A673 (cell line): Measurements from ENCODE around the gene RNF13.

Source experiments
- CTCF ChIP-seq: fragments of 300-800, 200-600 bp; sonication (generic); conservative IDR thresholded peaks from 2 replicates; pipeline ENCODE4 v1.5.1; 2017; ENCODE audit warnings: low read depth, mild to moderate bottlenecking, antibody characterized with exemption, low read length, moderate library complexity, mixed read lengths
- EZH2 ChIP-seq: fragments of 200-600 bp; sonication (generic); IDR thresholded peaks from 2 replicates; pipeline ENCODE4 v1.6.1; 2017; ENCODE audit warnings: borderline replicate concordance, low read depth, mild to moderate bottlenecking, mixed read lengths, antibody characterized with exemption, low read length; ENCODE audit not compliant: poor library complexity, severe bottlenecking

GRCh38 chr3:149843502-149843901 lies 30.5 kb downstream of the RNF13 start:
- TF ChIP-seq EZH2 (no peak), CTCF (no peak)
